Measurements from ENCODE around the gene UBAC2. TPM values are rescaled to one million over a fixed set of nuclear protein-coding genes. Genes with fewer than 3 reads are reported as not detected.

The UBAC2 gene
- total RNA-seq, 1 donor from 2014 or later = 70.8 TPM

DNA sequence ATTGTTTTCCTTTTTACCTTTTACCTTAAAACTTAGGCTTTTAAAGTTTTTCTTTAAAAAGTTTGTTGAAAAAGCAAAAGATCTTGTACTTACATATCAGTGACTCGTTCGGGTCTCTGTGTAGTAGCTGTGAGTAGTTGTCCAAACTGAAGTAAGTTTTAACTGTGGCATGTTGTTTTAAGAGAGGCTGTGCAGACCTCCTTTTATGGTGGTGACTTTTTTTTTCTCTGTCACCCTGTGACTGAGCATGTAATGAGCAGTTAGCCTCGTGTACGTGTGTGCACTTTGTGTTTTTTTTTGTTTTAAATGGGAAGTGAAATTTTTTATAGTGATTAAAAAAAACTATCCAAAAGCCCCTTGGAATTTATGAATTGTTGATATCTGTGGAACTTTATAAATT, 106.6 kb downstream of the UBAC2 start, which contains the start of gene GPR183:
Gene GPR183, minus strand, starts transcription at position 153 of the 400 bp plus-strand sequence. CDS start 11,254 bp downstream, outside the sequence.
- no peaks in the 10 kb centered on the region for H3K27me3 Mint-ChIP-seq (ENCODE audit: low read depth)
- no peak for DNase-seq (ENCODE audit: low spot score)
- no peaks in the 10 kb centered on the region for H3K9me3 Mint-ChIP-seq (ENCODE audit: low read depth)
- peak within 1 kb of the TSS; percentile 56 for H3K4me3 Mint-ChIP-seq (ENCODE audit: unreplicated experiment)
- peaks cover 72% of the 10 kb centered on the region for H3K4me1 Mint-ChIP-seq (ENCODE audit: low read depth)
- peak within 1 kb of the TSS; percentile 97 for H3K27ac Mint-ChIP-seq (ENCODE audit: unreplicated experiment)
- H3K36me3 Mint-ChIP-seq (ENCODE audit: low read depth) = peaks cover 4% of the 10 kb centered on the region
- TF ChIP-seq CTCF (IDR thresholded peaks at IDR 0.05) = no peak

GRCh38 chr13:99307648-99308339, 107.1 kb downstream of the UBAC2 start:
- no peak for DNase-seq (ENCODE audit: low spot score)
- Mint-ChIP-seq H3K27ac (ENCODE audit: unreplicated experiment) (peak overlapping the region; percentile 97), H3K36me3 (ENCODE audit: low read depth) (peaks cover 4% of the 10 kb centered on the region), H3K4me1 (ENCODE audit: low read depth) (peaks cover 76% of the 10 kb centered on the region), H3K4me3 (ENCODE audit: unreplicated experiment) (peak overlapping the region; percentile 56), H3K9me3 (ENCODE audit: low read depth) (no peaks in the 10 kb centered on the region), H3K27me3 (ENCODE audit: low read depth) (no peaks in the 10 kb centered on the region)
- no peak for TF ChIP-seq CTCF (IDR thresholded peaks at IDR 0.05)

DNA sequence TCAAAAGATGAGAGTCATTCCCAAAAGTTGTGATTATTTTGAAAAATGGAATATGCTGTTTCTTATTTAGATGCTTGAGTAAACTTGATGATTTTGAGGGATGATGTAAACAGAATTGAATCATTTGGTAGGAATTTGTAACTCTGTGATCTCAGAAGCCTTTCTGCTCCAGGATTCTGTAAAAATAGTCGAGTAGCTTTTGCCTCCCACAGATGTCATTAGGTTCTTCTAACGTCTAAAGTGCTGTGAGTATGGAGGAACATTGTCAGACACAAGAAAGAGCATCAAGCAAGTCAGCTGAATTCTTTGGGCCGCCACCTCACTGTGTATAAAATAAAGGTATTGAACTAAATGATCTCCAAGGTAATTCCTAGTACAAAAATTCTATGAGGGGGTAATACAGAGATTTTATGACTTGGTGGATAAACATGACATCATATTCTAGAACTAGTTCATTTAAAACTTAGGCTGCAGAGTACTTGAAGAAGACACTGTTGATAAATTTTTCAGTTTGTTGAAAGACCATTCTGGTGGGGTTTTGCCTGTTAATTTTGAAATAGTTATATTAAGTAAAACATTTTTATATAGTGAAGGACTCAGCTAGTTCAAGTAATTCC, 107.9 kb downstream of the UBAC2 start:
- Mint-ChIP-seq H3K27me3 (ENCODE audit: low read depth) (no peaks in the 10 kb centered on the region), H3K27ac (ENCODE audit: unreplicated experiment) (peak overlapping the region; percentile 97), H3K36me3 (ENCODE audit: low read depth) (peaks cover 6% of the 10 kb centered on the region), H3K4me3 (ENCODE audit: unreplicated experiment) (no peak overlapping the region), H3K4me1 (ENCODE audit: low read depth) (peaks cover 81% of the 10 kb centered on the region), H3K9me3 (ENCODE audit: low read depth) (no peaks in the 10 kb centered on the region)
- DNase-seq (ENCODE audit: low spot score) = no peak
- no peak for TF ChIP-seq CTCF (IDR thresholded peaks at IDR 0.05)

- no peak for TF ChIP-seq CTCF (IDR thresholded peaks at IDR 0.05)
- Mint-ChIP-seq H3K27ac (ENCODE audit: unreplicated experiment) (peak overlapping the region; percentile 97), H3K9me3 (ENCODE audit: low read depth) (no peaks in the 10 kb centered on the region), H3K36me3 (ENCODE audit: low read depth) (peaks cover 6% of the 10 kb centered on the region), H3K4me3 (ENCODE audit: unreplicated experiment) (no peak overlapping the region), H3K27me3 (ENCODE audit: low read depth) (no peaks in the 10 kb centered on the region), H3K4me1 (ENCODE audit: low read depth) (peaks cover 79% of the 10 kb centered on the region)
- no peak for DNase-seq (ENCODE audit: low spot score)
These were observed 109.9 kb downstream of the UBAC2 start for GRCh38 chr13:99310382-99311031.

GRCh38 chr13:99311137-99311536, 110.5 kb downstream of the UBAC2 start:
- H3K27me3 Mint-ChIP-seq (ENCODE audit: low read depth) = no peaks in the 10 kb centered on the region
- no peak for TF ChIP-seq CTCF (IDR thresholded peaks at IDR 0.05)
- H3K4me3 Mint-ChIP-seq (ENCODE audit: unreplicated experiment) = no peak overlapping the region
- H3K9me3 Mint-ChIP-seq (ENCODE audit: low read depth) = no peaks in the 10 kb centered on the region
- peak overlapping the region; percentile 97 for H3K27ac Mint-ChIP-seq (ENCODE audit: unreplicated experiment)
- DNase-seq (ENCODE audit: low spot score) = no peak
- peaks cover 6% of the 10 kb centered on the region for H3K36me3 Mint-ChIP-seq (ENCODE audit: low read depth)
- peaks cover 76% of the 10 kb centered on the region for H3K4me1 Mint-ChIP-seq (ENCODE audit: low read depth)
